HepG2 (cell line): ENCODE measurements around the gene SUSD3. TPM values are rescaled to one million over a fixed set of nuclear protein-coding genes. Genes with fewer than 3 reads are reported as not detected.

Experiments
- ATAC-seq: fragments of 200-7000 bp; cut with Tn5 transposase; 3 replicates; pipeline ENCODE4 v1.9.1; 2020; ENCODE audit warnings: mild to moderate bottlenecking, moderate library complexity
- BruUV-seq: library from RNA; stranded (reverse); fragments of 400-500 nt; replicated peaks from 2 replicates; lab custom pipeline; 2021; lab: Mats Ljungman, UMichigan
- CTCF ChIA-PET: fragments of 300-600 bp; formaldehyde crosslinking; extraction: SDS; loops from one replicate; lab custom pipeline; 2021; ENCODE audit warnings: low total read pairs, inconsistent platforms, low intra/inter-chr PET ratio; lab: Yijun Ruan, JAX
- POLR2A ChIA-PET: fragments of 350-600 bp; sonication (Branson Sonifier 250); formaldehyde crosslinking; loops from one replicate; lab custom pipeline; 2020; ENCODE audit warnings: antibody characterized with exemption, inconsistent platforms; lab: Yijun Ruan, JAX
- DNase-seq: peaks from one replicate; pipeline ENCODE4 v3.0.0-alpha.2; 2015; ENCODE audit warnings: low spot score
- FAIRE-seq: peaks from 3 replicates; lab custom pipeline; 2011; peaks lifted over from hg19 to GRCh38; lab: Jason Lieb, UNC
- H2AFZ ChIP-seq: one replicate; pipeline ENCODE4 v1.6.1; 2011; ENCODE audit warnings: low read length, inconsistent platforms
- H3K27ac ChIP-seq: fragments of 300-600 bp; 3 replicates; pipeline ENCODE4 v1.8.0; 2011; ENCODE audit warnings: mixed run types, mild to moderate bottlenecking, mixed read lengths, low read length, inconsistent platforms; ENCODE audit not compliant: insufficient read depth; ENCODE audit errors: extremely low read length
- H3K27me3 ChIP-seq, 2 experiments: fragments of 200-600 bp in 1 of 2; 2 replicates in 1 of 2; 3 replicates in 1 of 2; pipeline versions ENCODE4 v1.6.0 to v1.8.0; 2011; ENCODE audit warnings: low read length in 2 of 2, mild to moderate bottlenecking in 2 of 2, moderate library complexity in 2 of 2, inconsistent platforms in 1 of 2; ENCODE audit not compliant: insufficient read depth in 2 of 2, control insufficient read depth in 1 of 2
- H3K36me3 ChIP-seq, 2 experiments: fragments of 200-600 bp in 1 of 2; replicated peaks in 1 of 2; 2 replicates in 1 of 2; 3 replicates in 1 of 2; pipeline versions ENCODE4 v1.5.1 to v1.8.0; 2011; ENCODE audit warnings: low read length in 2 of 2, inconsistent platforms in 1 of 2; ENCODE audit not compliant: insufficient read depth in 2 of 2, control insufficient read depth in 1 of 2
- H3K4me1 ChIP-seq: 2 replicates; pipeline ENCODE4 v1.5.1; 2012; ENCODE audit warnings: low read length, inconsistent platforms; ENCODE audit not compliant: insufficient read depth
- H3K4me2 ChIP-seq: 2 replicates; pipeline ENCODE4 v1.6.0; 2011; ENCODE audit warnings: low read depth, low read length, inconsistent platforms
- H3K4me3 ChIP-seq, 3 experiments: fragments of 200-600 bp in 1 of 3; sonication (generic), shearing (Covaris generic) in 1 of 3; replicated peaks in 1 of 3; 2 replicates each; pipeline ENCODE4 v1.5.1; 2011 to 2016; ENCODE audit warnings: low read length in 3 of 3, inconsistent platforms in 2 of 3, low read depth in 2 of 3, mild to moderate bottlenecking in 2 of 3, control low read depth in 1 of 3, mixed read lengths in 1 of 3; ENCODE audit not compliant: insufficient read depth in 1 of 3
- H3K79me2 ChIP-seq: one replicate; pipeline ENCODE4 v1.6.1; 2011; ENCODE audit warnings: low read length, inconsistent platforms; ENCODE audit not compliant: insufficient read depth
- H3K9ac ChIP-seq: 2 replicates; pipeline ENCODE4 v1.6.0; 2011; ENCODE audit warnings: mild to moderate bottlenecking, low read depth, low read length, inconsistent platforms; ENCODE audit not compliant: insufficient read depth
- H3K9me3 ChIP-seq: 2 replicates; pipeline ENCODE4 v1.5.1; 2012; ENCODE audit warnings: mild to moderate bottlenecking, low read length
- H4K20me1 ChIP-seq: 2 replicates; pipeline ENCODE4 v1.6.0; 2011; ENCODE audit warnings: inconsistent platforms, mild to moderate bottlenecking, low read length, moderate library complexity; ENCODE audit not compliant: insufficient read depth
- ARID4A ChIP-seq: sonication (generic); formaldehyde crosslinking; IDR thresholded peaks from 2 replicates; pipeline ENCODE4 v1.5.0; 2020; ENCODE audit warnings: mild to moderate bottlenecking, missing genetic modification reagents, borderline replicate concordance
- IKZF4 ChIP-seq: sonication (generic); formaldehyde crosslinking; IDR thresholded peaks from 2 replicates; pipeline ENCODE4 v1.5.1; 2020; ENCODE audit warnings: borderline replicate concordance, mild to moderate bottlenecking, low read depth, missing genetic modification reagents; ENCODE audit errors: not compliant biosample characterization
- IRF9 ChIP-seq: sonication (generic); formaldehyde crosslinking; IDR thresholded peaks from 2 replicates; pipeline ENCODE4 v1.8.0; 2022; ENCODE audit warnings: missing genetic modification reagents, mild to moderate bottlenecking, borderline replicate concordance
- NR1H2 ChIP-seq: sonication (generic); formaldehyde crosslinking; IDR thresholded peaks from 2 replicates; pipeline ENCODE4 v1.8.1; 2022; ENCODE audit warnings: low read depth, missing genetic modification reagents, borderline replicate concordance
- STAG1 ChIP-seq: sonication (generic); formaldehyde crosslinking; IDR thresholded peaks from 2 replicates; pipeline ENCODE4 v1.4.0; 2020; ENCODE audit warnings: missing genetic modification reagents
- ZBTB42 ChIP-seq: sonication (generic); formaldehyde crosslinking; IDR thresholded peaks from 2 replicates; pipeline ENCODE4 v1.5.0; 2020; ENCODE audit warnings: mild to moderate bottlenecking, missing genetic modification reagents
- WGBS: methylation state at CpG from one replicate; pipeline ENCODE4 v1.1.6; 2017; ENCODE audit warnings: low lambda C conversion rate; 5-methylcytosine and 5-hydroxymethylcytosine counted together
- in situ Hi-C: cut with HindIII; loops from 2 replicates; pipeline ENCODE4 v1.10.0; 2017; ENCODE audit warnings: low pct_unique_long_range_greater_than_20kb; ENCODE audit not compliant: extremely low pct_ligation_motif_present
- intact Hi-C: fragments of 100-400 bp; cut with micrococcal nuclease; formaldehyde crosslinking; loops from one replicate; pipeline ENCODE4 v1.10.0; 2022; ENCODE audit not compliant: unreplicated experiment
- polyA plus RNA-seq, 8 experiments: library from polyadenylated mRNA; depleted of rRNA in 3 of 8; stranded (reverse) in 7 of 8; unstranded in 1 of 8; fragments of >200 nt; fragmentation: Illumina TruSeq in 4 of 8; extraction: Trizol in 4 of 8; gene quantifications; 2 replicates each; pipeline versions ENCODE4 v1.2.1 to v1.2.3, GENCODE V29; 2011 to 2016; ENCODE audit warnings: low read depth in 4 of 8, missing spikeins in 1 of 8, mixed read lengths in 1 of 8; ENCODE audit not compliant: insufficient read depth in 1 of 8
- total RNA-seq, 5 experiments: library from RNA; depleted of rRNA; stranded (reverse); fragments of >200 nt; fragmentation: Illumina TruSeq; extraction: Trizol; gene quantifications; 2 replicates each; pipeline ENCODE4 v1.2.3, GENCODE V29; 2016; ENCODE audit warnings: low read depth in 1 of 5
- TF ChIP-seq, protein P1 (sequence below): sonication (generic); formaldehyde crosslinking; IDR thresholded peaks from 2 replicates; pipeline ENCODE4 v1.4.0; 2020; ENCODE audit warnings: missing genetic modification reagents, borderline replicate concordance

Gene SUSD3
- total and polyA plus RNA-seq, 2 of the 13 experiments (the other 11 are each of a cell fraction or from before 2014, with no cell fraction given): 7.0 to 9.1 TPM

DNA sequence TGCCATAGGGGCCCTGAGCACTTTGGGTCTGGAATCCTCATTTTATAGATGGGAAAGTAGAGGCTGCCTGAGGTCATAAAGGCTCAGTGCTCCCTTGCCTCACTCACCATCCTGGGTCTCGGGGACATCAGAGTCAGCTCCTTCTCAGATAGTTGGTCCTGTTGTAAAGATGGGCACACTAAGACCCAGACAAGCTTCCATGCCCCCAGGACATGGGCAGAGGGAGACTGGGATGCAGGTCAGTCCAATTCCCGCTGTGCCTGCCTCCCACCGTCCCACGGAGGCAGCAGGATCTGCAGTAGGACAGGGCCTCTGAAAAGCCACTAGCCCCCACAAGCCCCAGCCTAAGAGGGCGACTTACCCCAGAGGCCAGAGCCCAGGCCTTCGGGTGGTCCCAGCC is 19.0 kb upstream of the SUSD3 start:
- H3K4me3 ChIP-seq: no peak overlapping the region
- in situ Hi-C loops: no loop called here

GRCh38 chr9:93039976-93040375 is 18.5 kb upstream of the SUSD3 start:
- intact Hi-C loops (no loop called here), in situ Hi-C loops (no loop called here)
- Histone ChIP-seq H3K79me2 (no peaks in the 10 kb centered on the region), H3K9ac (no peak overlapping the region), H3K4me3 (no peak overlapping the region), H4K20me1 (no peaks in the 10 kb centered on the region), H3K4me1 (no peaks in the 10 kb centered on the region), H3K27ac (no peak overlapping the region), H3K9me3 (no peaks in the 10 kb centered on the region), H3K36me3 (no peaks in the 10 kb centered on the region), H3K4me2 (no peak overlapping the region), H2AFZ (no peak overlapping the region), H3K27me3 (peaks cover 0 to 1% of the 10 kb centered on the region in 2 experiments; a peak in 1 of 5 replicates)
- CTCF ChIA-PET: no interaction called here
- no peak for DNase-seq
- ATAC-seq: no peak
- POLR2A ChIA-PET: no interaction called here
- WGBS: 29% methylated on average over 1 of the region's 10 CpGs
- BruUV-seq: no TSS peak
- no peak for FAIRE-seq
- TF ChIP-seq IRF9 (CRISPR knock-in tag): no peak
- no peak for TF ChIP-seq ZBTB42 (CRISPR knock-in tag)
- no peak for TF ChIP-seq IKZF4 (CRISPR knock-in tag)
- no peak for TF ChIP-seq ARID4A

More for the DNA sequence above, 19.0 kb upstream of the SUSD3 start:
- WGBS: no CpG with 5 or more reads among the region's 6 CpGs
- CTCF ChIA-PET: no interaction called here
- no peak for TF ChIP-seq STAG1
- TF ChIP-seq, protein P1, sequence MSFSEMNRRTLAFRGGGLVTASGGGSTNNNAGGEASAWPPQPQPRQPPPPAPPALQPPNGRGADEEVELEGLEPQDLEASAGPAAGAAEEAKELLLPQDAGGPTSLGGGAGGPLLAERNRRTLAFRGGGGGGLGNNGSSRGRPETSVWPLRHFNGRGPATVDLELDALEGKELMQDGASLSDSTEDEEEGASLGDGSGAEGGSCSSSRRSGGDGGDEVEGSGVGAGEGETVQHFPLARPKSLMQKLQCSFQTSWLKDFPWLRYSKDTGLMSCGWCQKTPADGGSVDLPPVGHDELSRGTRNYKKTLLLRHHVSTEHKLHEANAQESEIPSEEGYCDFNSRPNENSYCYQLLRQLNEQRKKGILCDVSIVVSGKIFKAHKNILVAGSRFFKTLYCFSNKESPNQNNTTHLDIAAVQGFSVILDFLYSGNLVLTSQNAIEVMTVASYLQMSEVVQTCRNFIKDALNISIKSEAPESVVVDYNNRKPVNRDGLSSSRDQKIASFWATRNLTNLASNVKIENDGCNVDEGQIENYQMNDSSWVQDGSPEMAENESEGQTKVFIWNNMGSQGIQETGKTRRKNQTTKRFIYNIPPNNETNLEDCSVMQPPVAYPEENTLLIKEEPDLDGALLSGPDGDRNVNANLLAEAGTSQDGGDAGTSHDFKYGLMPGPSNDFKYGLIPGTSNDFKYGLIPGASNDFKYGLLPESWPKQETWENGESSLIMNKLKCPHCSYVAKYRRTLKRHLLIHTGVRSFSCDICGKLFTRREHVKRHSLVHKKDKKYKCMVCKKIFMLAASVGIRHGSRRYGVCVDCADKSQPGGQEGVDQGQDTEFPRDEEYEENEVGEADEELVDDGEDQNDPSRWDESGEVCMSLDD (CRISPR knock-in tag): no peak
- TF ChIP-seq NR1H2 (CRISPR knock-in tag): no peak
- H3K36me3 ChIP-seq: no peaks in the 10 kb centered on the region
- intact Hi-C loops: no loop called here
- H3K79me2 ChIP-seq: no peaks in the 10 kb centered on the region
- no peak overlapping the region for H3K4me2 ChIP-seq
- peaks cover 0 to 1% of the 10 kb centered on the region in 2 experiments; a peak in 1 of 5 replicates for H3K27me3 ChIP-seq
- BruUV-seq: no TSS peak
- no peak for ATAC-seq
- no peaks in the 10 kb centered on the region for H3K4me1 ChIP-seq
- H3K27ac ChIP-seq: no peak overlapping the region
- no peak overlapping the region for H3K9ac ChIP-seq
- no peak overlapping the region for H2AFZ ChIP-seq
- FAIRE-seq: no peak
- DNase-seq: no peak
- POLR2A ChIA-PET: no interaction called here
- H4K20me1 ChIP-seq: no peaks in the 10 kb centered on the region
- H3K9me3 ChIP-seq: no peaks in the 10 kb centered on the region
